WTC11 (cell line): ENCODE measurements around the gene PEX6. TPM values are rescaled to one million over a fixed set of nuclear protein-coding genes. Genes with fewer than 3 reads are reported as not detected.

Source experiments
- ATAC-seq: fragments of 200-7000 bp; cut with Tn5 transposase; 2 replicates; pipeline ENCODE4 v1.10.0; 2021; ENCODE audit warnings: mild to moderate bottlenecking, moderate library complexity
- CTCF ChIA-PET: fragments of 300-600 bp; sonication (Branson Sonifier 250); formaldehyde crosslinking; loops from one replicate; lab custom pipeline; 2021; ENCODE audit warnings: antibody characterized with exemption; lab: Charles Lee
- POLR2A ChIA-PET: fragments of 350-600 bp; sonication (Branson Sonifier 250); formaldehyde crosslinking; loops from one replicate; lab custom pipeline; 2021; ENCODE audit warnings: antibody characterized with exemption; lab: Charles Lee
- DNase-seq: peaks from one replicate; pipeline ENCODE4 v3.0.0; 2021; ENCODE audit warnings: low spot score
- H3K27ac Mint-ChIP-seq: 2 replicates; pipeline ENCODE4 v1.8.0; 2021; ENCODE audit warnings: mixed read lengths
- H3K27me3 Mint-ChIP-seq: 2 replicates; pipeline ENCODE4 v1.8.0; 2021; ENCODE audit warnings: low read depth, mild to moderate bottlenecking, moderate library complexity, mixed read lengths
- H3K36me3 Mint-ChIP-seq: 2 replicates; pipeline ENCODE4 v1.8.0; 2021; ENCODE audit warnings: mixed read lengths
- H3K4me1 Mint-ChIP-seq: 2 replicates; pipeline ENCODE4 v1.8.0; 2022; ENCODE audit warnings: mixed read lengths
- H3K4me3 Mint-ChIP-seq: 2 replicates; pipeline ENCODE4 v1.8.0; 2021; ENCODE audit warnings: mild to moderate bottlenecking, moderate library complexity, mixed read lengths
- H3K9me3 Mint-ChIP-seq: 2 replicates; pipeline ENCODE4 v1.8.0; 2021; ENCODE audit warnings: mixed read lengths
- EMX1 ChIP-seq: fragments of 250-450 bp; sonication (Bioruptor Pico); IDR thresholded peaks from 2 replicates; pipeline ENCODE4 v1.8.0; 2021; ENCODE audit warnings: mild to moderate bottlenecking
- GTF2I ChIP-seq: fragments of 250-450 bp; sonication (Bioruptor Pico); conservative IDR thresholded peaks from 2 replicates; pipeline ENCODE4 v1.4.0; 2021; ENCODE audit warnings: mild to moderate bottlenecking
- IRF2 ChIP-seq: sonication (generic); formaldehyde crosslinking; IDR thresholded peaks from 2 replicates; pipeline ENCODE4 v1.8.0; 2022; ENCODE audit warnings: low read depth, missing genetic modification reagents, borderline replicate concordance
- MYBL2 ChIP-seq: sonication (generic); formaldehyde crosslinking; IDR thresholded peaks from 2 replicates; pipeline ENCODE4 v1.8.1; 2023; ENCODE audit warnings: mild to moderate bottlenecking, moderate library complexity, missing genetic modification reagents
- NFATC4 ChIP-seq: fragments of 250-450 bp; sonication (Bioruptor Pico); IDR thresholded peaks from 2 replicates; pipeline ENCODE4 v1.9.0; 2021; ENCODE audit warnings: mild to moderate bottlenecking
- NFE2L1 ChIP-seq: sonication (generic); formaldehyde crosslinking; IDR thresholded peaks from 2 replicates; pipeline ENCODE4 v1.8.1; 2023; ENCODE audit warnings: missing genetic modification reagents
- NR3C1 ChIP-seq: sonication (generic); formaldehyde crosslinking; conservative IDR thresholded peaks from 2 replicates; pipeline ENCODE4 v1.8.1; 2023; ENCODE audit warnings: low read depth, mild to moderate bottlenecking, missing genetic modification reagents
- OVOL2 ChIP-seq: fragments of 250-450 bp; sonication (Bioruptor Pico); IDR thresholded peaks from 2 replicates; pipeline ENCODE4 v1.9.0; 2021; ENCODE audit warnings: mild to moderate bottlenecking, borderline replicate concordance
- SMAD3 ChIP-seq: sonication (generic); formaldehyde crosslinking; IDR thresholded peaks from 2 replicates; pipeline ENCODE4 v1.8.0; 2022; ENCODE audit warnings: missing genetic modification reagents, mild to moderate bottlenecking, borderline replicate concordance
- TCF7 ChIP-seq: sonication (generic); formaldehyde crosslinking; IDR thresholded peaks from 2 replicates; pipeline ENCODE4 v1.8.0; 2022; ENCODE audit warnings: mild to moderate bottlenecking, low read depth, missing genetic modification reagents, moderate library complexity
- TEAD1 ChIP-seq: sonication (generic); formaldehyde crosslinking; IDR thresholded peaks from 2 replicates; pipeline ENCODE4 v1.8.0; 2022; ENCODE audit warnings: mild to moderate bottlenecking, missing genetic modification reagents
- ZNF121 ChIP-seq: sonication (generic); formaldehyde crosslinking; IDR thresholded peaks from 2 replicates; pipeline ENCODE4 v1.8.0; 2023; ENCODE audit warnings: missing genetic modification reagents
- ZNF138 ChIP-seq: sonication (generic); formaldehyde crosslinking; conservative IDR thresholded peaks from 2 replicates; pipeline ENCODE4 v1.8.1; 2022; ENCODE audit warnings: mild to moderate bottlenecking, moderate library complexity, missing genetic modification reagents
- ZNF263 ChIP-seq: sonication (generic); formaldehyde crosslinking; IDR thresholded peaks from 2 replicates; pipeline ENCODE4 v1.8.1; 2022; ENCODE audit warnings: low read depth, mild to moderate bottlenecking, moderate library complexity, missing genetic modification reagents
- total RNA-seq: library from RNA; stranded (reverse); gene quantifications from 3 replicates; pipeline ENCODE4 v1.2.3, GENCODE V29; 2021
- TF ChIP-seq, protein P1 (sequence below): sonication (generic); formaldehyde crosslinking; IDR thresholded peaks from 2 replicates; pipeline ENCODE4 v1.8.0; 2023; ENCODE audit warnings: missing genetic modification reagents, mild to moderate bottlenecking, borderline replicate concordance
- TF ChIP-seq, protein P2 (sequence below): sonication (generic); formaldehyde crosslinking; IDR thresholded peaks from 2 replicates; pipeline ENCODE4 v1.8.1; 2023; ENCODE audit warnings: mild to moderate bottlenecking, missing genetic modification reagents, moderate library complexity
- TF ChIP-seq, protein P3 (sequence below): fragments of 250-450 bp; sonication (Bioruptor Pico); IDR thresholded peaks from 2 replicates; pipeline ENCODE4 v1.9.0; 2021; ENCODE audit warnings: mild to moderate bottlenecking
- TF ChIP-seq, protein P4 (sequence below): sonication (generic); formaldehyde crosslinking; IDR thresholded peaks from 2 replicates; pipeline ENCODE4 v1.8.1; 2022; ENCODE audit warnings: low read depth, mild to moderate bottlenecking, moderate library complexity, missing genetic modification reagents, borderline replicate concordance
- TF ChIP-seq, protein P5 (sequence below): sonication (generic); formaldehyde crosslinking; IDR thresholded peaks from 2 replicates; pipeline ENCODE4 v1.8.0; 2022; ENCODE audit warnings: mild to moderate bottlenecking, missing genetic modification reagents
- TF ChIP-seq, protein P6 (sequence below): sonication (generic); formaldehyde crosslinking; IDR thresholded peaks from 2 replicates; pipeline ENCODE4 v1.8.1; 2022; ENCODE audit warnings: missing genetic modification reagents, borderline replicate concordance
- TF ChIP-seq, protein P7 (sequence below): sonication (generic); formaldehyde crosslinking; IDR thresholded peaks from 2 replicates; pipeline ENCODE4 v1.8.0; 2022; ENCODE audit warnings: mild to moderate bottlenecking, missing genetic modification reagents

PEX6 gene
- total RNA-seq, 1 experiment from 2014 or later = 8.2 TPM

DNA sequence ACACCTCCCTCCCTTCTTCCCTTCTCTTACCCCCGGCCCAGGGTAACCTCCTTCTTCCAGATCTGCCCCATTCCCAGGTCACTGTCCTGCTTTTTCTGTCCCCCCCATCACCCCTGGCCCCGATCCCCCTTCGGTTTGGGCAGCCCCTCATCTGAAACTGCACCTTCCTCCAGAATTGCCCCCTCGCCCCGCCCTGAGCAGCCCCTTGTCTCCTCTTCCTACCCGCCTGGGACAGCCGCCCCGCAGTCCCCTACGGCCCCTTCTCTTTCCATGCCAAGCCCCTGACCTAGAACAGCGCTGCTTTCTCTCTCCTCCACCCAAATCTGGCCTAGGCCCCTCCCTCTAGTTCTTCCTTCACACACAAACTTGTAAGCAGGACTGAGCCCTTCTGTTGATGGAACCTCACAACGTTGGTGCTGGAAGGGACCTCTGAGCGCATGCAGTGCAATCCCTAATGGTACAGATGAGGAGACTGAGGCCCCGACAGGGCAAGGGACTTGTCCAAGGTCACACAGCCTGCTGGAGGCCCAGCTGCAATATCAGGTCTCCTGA is 6.0 kb upstream of the PEX6 start:
- ATAC-seq = peak; percentile 4
- TF ChIP-seq, protein P1, sequence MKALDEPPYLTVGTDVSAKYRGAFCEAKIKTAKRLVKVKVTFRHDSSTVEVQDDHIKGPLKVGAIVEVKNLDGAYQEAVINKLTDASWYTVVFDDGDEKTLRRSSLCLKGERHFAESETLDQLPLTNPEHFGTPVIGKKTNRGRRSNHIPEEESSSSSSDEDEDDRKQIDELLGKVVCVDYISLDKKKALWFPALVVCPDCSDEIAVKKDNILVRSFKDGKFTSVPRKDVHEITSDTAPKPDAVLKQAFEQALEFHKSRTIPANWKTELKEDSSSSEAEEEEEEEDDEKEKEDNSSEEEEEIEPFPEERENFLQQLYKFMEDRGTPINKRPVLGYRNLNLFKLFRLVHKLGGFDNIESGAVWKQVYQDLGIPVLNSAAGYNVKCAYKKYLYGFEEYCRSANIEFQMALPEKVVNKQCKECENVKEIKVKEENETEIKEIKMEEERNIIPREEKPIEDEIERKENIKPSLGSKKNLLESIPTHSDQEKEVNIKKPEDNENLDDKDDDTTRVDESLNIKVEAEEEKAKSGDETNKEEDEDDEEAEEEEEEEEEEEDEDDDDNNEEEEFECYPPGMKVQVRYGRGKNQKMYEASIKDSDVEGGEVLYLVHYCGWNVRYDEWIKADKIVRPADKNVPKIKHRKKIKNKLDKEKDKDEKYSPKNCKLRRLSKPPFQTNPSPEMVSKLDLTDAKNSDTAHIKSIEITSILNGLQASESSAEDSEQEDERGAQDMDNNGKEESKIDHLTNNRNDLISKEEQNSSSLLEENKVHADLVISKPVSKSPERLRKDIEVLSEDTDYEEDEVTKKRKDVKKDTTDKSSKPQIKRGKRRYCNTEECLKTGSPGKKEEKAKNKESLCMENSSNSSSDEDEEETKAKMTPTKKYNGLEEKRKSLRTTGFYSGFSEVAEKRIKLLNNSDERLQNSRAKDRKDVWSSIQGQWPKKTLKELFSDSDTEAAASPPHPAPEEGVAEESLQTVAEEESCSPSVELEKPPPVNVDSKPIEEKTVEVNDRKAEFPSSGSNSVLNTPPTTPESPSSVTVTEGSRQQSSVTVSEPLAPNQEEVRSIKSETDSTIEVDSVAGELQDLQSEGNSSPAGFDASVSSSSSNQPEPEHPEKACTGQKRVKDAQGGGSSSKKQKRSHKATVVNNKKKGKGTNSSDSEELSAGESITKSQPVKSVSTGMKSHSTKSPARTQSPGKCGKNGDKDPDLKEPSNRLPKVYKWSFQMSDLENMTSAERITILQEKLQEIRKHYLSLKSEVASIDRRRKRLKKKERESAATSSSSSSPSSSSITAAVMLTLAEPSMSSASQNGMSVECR = no peak
- TF ChIP-seq IRF2 (no peak), GTF2I (CRISPR knock-in tag) (0 out of 2 replicates have a peak, but pooled peaks have one; percentile 35)
- CTCF ChIA-PET = interaction anchor here (0.9 to 1.9 kb wide), 6 partner anchors 11 to 86 kb away, joined by 3 to 14 read pairs (median 10); partner anchors contain the start of genes CNPY3, KLHDC3 and MEA1
- POLR2A ChIA-PET = interaction anchor here (0.5 to 1.6 kb wide), 4 partner anchors 11 to 94 kb away, joined by 4 to 9 read pairs (median 5); a partner anchor contains a TSS
- H3K27ac Mint-ChIP-seq = no peak overlapping the region
- H3K27me3 Mint-ChIP-seq = no peaks in the 10 kb centered on the region
- peaks cover 20% of the 10 kb centered on the region for H3K4me1 Mint-ChIP-seq
- peaks cover 5% of the 10 kb centered on the region for H3K36me3 Mint-ChIP-seq
- no peaks in the 10 kb centered on the region for H3K9me3 Mint-ChIP-seq
- peak overlapping the region; percentile 79 for H3K4me3 Mint-ChIP-seq
- no peak for DNase-seq

DNA sequence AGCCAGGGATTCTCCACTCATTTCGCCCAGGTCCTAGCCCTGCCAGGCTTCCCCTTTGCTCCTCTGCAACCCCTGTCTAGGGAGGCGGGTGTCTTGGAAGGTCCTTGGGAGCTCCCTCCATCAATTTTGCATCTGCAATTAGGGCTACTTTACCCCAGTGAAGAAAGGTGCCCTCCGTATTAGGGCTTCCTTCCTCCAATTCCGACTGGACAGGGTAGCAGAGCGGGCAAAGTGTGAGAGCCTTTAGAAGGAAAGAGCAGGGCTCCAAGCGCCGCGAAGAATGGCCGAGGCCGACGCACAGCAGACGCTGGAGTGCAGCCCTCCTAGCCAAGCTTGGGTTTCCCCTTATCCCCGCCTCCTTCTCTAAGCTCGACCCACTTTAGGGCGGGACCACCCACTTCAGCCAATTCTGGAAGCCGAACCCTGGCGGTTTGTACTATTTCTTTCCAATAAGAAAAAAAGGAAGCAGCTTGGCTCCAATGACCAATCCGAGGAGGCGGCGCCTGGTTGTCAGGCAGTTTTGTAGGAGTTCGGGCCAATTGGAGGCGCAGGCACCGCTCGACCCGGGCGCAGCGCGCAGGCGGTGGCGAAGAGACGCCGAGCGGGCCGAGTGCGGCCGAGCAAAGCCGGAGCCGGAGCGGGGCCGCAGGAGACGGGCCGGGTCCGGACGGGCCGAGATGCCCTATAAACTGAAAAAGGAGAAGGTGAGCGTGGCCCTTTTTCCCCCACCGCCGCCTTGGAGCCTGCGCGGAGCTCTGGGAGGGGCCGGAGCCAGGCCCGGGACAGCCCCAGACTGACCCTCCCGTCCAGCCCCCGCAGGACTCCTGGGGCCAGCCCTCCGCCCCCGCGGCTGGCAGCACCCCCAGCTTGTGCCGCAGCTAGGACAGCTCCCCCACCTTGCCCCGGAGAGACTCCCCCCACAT is 5.3 kb upstream of the PEX6 start, which contains the start of gene PPP2R5D:
Gene PPP2R5D (plus strand): TSS at position 570 of the 923 bp plus-strand sequence. CDS start 108 bp downstream, at position 678.
- ATAC-seq (peak; percentile 97), DNase-seq (peak; percentile 98)
- POLR2A ChIA-PET = interaction anchor here (0.5 to 1.6 kb wide), 15 partner anchors 12 to 186 kb away, joined by 3 to 12 read pairs (median 5); partner anchors contain the start of genes CNPY3, KLC4, KLHDC3 and MEA1
- CTCF ChIA-PET = interaction anchor here (0.8 to 1.9 kb wide), 9 partner anchors 12 to 245 kb away, joined by 3 to 14 read pairs (median 7); partner anchors contain the start of genes CNPY3, DNPH1, KLHDC3 and MEA1
- no peaks in the 10 kb centered on the region for H3K9me3 Mint-ChIP-seq
- H3K4me1 Mint-ChIP-seq = peaks cover 27% of the 10 kb centered on the region
- peak within 1 kb of the TSS; percentile 80 for H3K27ac Mint-ChIP-seq
- H3K27me3 Mint-ChIP-seq = no peaks in the 10 kb centered on the region
- peaks cover 1% of the 10 kb centered on the region; the same call in 1 of the 2 replicates for H3K36me3 Mint-ChIP-seq
- H3K4me3 Mint-ChIP-seq = peak within 1 kb of the TSS; percentile 79
- TF ChIP-seq ZNF263 (CRISPR knock-in tag) (no peak), ZNF121 (no peak), TCF7 (CRISPR knock-in tag) (no peak), TEAD1 (no peak), ZNF138 (CRISPR knock-in tag) (no peak), MYBL2 (CRISPR knock-in tag) (0 out of 2 replicates have a peak, but pooled peaks have one; percentile 56), EMX1 (CRISPR knock-in tag) (no peak), NR3C1 (CRISPR knock-in tag) (no peak), NFATC4 (CRISPR knock-in tag) (no peak), SMAD3 (CRISPR knock-in tag) (no peak), NFE2L1 (CRISPR knock-in tag) (no peak), OVOL2 (CRISPR knock-in tag) (no peak)
- TF ChIP-seq, protein P2, sequence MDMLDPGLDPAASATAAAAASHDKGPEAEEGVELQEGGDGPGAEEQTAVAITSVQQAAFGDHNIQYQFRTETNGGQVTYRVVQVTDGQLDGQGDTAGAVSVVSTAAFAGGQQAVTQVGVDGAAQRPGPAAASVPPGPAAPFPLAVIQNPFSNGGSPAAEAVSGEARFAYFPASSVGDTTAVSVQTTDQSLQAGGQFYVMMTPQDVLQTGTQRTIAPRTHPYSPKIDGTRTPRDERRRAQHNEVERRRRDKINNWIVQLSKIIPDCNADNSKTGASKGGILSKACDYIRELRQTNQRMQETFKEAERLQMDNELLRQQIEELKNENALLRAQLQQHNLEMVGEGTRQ (CRISPR knock-in tag) = no peak
- TF ChIP-seq, protein P3, sequence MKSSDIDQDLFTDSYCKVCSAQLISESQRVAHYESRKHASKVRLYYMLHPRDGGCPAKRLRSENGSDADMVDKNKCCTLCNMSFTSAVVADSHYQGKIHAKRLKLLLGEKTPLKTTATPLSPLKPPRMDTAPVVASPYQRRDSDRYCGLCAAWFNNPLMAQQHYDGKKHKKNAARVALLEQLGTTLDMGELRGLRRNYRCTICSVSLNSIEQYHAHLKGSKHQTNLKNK (CRISPR knock-in tag) = no peak
- TF ChIP-seq, protein P4, sequence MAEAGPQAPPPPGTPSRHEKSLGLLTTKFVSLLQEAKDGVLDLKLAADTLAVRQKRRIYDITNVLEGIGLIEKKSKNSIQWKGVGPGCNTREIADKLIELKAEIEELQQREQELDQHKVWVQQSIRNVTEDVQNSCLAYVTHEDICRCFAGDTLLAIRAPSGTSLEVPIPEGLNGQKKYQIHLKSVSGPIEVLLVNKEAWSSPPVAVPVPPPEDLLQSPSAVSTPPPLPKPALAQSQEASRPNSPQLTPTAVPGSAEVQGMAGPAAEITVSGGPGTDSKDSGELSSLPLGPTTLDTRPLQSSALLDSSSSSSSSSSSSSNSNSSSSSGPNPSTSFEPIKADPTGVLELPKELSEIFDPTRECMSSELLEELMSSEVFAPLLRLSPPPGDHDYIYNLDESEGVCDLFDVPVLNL (CRISPR knock-in tag) = no peak
- TF ChIP-seq, protein P5, sequence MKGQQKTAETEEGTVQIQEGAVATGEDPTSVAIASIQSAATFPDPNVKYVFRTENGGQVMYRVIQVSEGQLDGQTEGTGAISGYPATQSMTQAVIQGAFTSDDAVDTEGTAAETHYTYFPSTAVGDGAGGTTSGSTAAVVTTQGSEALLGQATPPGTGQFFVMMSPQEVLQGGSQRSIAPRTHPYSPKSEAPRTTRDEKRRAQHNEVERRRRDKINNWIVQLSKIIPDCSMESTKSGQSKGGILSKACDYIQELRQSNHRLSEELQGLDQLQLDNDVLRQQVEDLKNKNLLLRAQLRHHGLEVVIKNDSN (CRISPR knock-in tag) = no peak
- TF ChIP-seq, protein P6, sequence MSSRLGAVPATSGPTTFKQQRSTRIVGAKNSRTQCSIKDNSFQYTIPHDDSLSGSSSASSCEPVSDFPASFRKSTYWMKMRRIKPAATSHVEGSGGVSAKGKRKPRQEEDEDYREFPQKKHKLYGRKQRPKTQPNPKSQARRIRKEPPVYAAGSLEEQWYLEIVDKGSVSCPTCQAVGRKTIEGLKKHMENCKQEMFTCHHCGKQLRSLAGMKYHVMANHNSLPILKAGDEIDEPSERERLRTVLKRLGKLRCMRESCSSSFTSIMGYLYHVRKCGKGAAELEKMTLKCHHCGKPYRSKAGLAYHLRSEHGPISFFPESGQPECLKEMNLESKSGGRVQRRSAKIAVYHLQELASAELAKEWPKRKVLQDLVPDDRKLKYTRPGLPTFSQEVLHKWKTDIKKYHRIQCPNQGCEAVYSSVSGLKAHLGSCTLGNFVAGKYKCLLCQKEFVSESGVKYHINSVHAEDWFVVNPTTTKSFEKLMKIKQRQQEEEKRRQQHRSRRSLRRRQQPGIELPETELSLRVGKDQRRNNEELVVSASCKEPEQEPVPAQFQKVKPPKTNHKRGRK (CRISPR knock-in tag) = no peak
- TF ChIP-seq, protein P7, sequence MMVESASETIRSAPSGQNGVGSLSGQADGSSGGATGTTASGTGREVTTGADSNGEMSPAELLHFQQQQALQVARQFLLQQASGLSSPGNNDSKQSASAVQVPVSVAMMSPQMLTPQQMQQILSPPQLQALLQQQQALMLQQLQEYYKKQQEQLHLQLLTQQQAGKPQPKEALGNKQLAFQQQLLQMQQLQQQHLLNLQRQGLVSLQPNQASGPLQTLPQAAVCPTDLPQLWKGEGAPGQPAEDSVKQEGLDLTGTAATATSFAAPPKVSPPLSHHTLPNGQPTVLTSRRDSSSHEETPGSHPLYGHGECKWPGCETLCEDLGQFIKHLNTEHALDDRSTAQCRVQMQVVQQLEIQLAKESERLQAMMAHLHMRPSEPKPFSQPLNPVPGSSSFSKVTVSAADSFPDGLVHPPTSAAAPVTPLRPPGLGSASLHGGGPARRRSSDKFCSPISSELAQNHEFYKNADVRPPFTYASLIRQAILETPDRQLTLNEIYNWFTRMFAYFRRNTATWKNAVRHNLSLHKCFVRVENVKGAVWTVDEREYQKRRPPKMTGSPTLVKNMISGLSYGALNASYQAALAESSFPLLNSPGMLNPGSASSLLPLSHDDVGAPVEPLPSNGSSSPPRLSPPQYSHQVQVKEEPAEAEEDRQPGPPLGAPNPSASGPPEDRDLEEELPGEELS (CRISPR knock-in tag) = 0 out of 2 replicates have a peak, but pooled peaks have one; percentile 51
